Gastrocnemius medialis (tissue), 4 donors: Measurements from ENCODE around the gene PCDHGA11.

ENCODE experiments used
- CTCF ChIP-seq, 5 experiments: fragments of 450-650 bp in 3 of 5; fragments of 200-600 bp in 2 of 5; sonication (generic) in 2 of 5; IDR thresholded peaks in 4 of 5; conservative IDR thresholded peaks in 1 of 5; 1 replicate in 4 of 5; 2 replicates in 1 of 5; pipeline ENCODE4 v1.5.1; 2016 to 2019; ENCODE audit warnings: antibody characterized with exemption in 5 of 5, mild to moderate bottlenecking in 3 of 5, moderate library complexity in 3 of 5
- POLR2A ChIP-seq, 2 donors: fragments of 450-650 bp; IDR thresholded peaks; one replicate each; pipeline ENCODE4 v1.6.1; 2017; ENCODE audit warnings: antibody characterized with exemption in 2 of 2, mild to moderate bottlenecking in 2 of 2, moderate library complexity in 2 of 2

- no peak for TF ChIP-seq CTCF (IDR thresholded peaks at IDR 0.05 in 4 of 5, conservative IDR thresholded peaks at IDR 0.05 in 1 of 5)
- TF ChIP-seq POLR2A (IDR thresholded peaks at IDR 0.05), result no peak
Measured at GRCh38 chr5:141431286-141431685, 10.4 kb downstream of the PCDHGA11 start.
